PC-3 (cell line): ENCODE data around the gene RASGRP1.

Experiments
- CTCF ChIP-seq: fragments of 300-600 bp; sonication (generic); conservative IDR thresholded peaks from 2 replicates; pipeline ENCODE4 v1.5.1; 2017; ENCODE audit warnings: antibody characterized with exemption, low read depth, mild to moderate bottlenecking, low read length
- EZH2 ChIP-seq: fragments of 300-600 bp; sonication (generic); IDR thresholded peaks from one replicate; pipeline ENCODE4 v1.6.1; 2017; ENCODE audit warnings: antibody characterized with exemption, mild to moderate bottlenecking, low read length; ENCODE audit not compliant: unreplicated experiment
- EZH2phosphoT487 ChIP-seq: fragments of 300-600 bp; sonication (generic); IDR thresholded peaks from 2 replicates; pipeline ENCODE4 v1.6.1; 2018; ENCODE audit warnings: mild to moderate bottlenecking, antibody characterized with exemption, low read length, borderline replicate concordance

DNA sequence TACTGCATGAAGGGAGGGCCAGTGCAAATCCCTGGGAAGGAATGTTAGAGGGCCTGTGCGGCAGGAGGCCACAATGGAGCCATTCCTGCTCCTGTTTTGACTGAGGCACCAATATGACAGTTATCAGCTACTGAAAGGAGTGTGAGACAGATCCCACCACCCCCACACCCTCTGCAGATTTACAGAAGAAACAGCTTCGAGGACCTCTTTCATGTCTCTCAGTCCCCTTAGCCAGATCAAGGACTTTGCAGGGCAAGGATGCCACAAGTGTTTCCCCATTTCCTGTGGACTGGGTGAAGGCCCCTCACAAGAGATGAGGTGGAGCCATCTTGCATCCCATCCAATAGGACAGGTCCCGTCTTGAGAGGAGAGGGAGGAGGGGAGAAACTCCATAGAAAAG lies 48.5 kb upstream of the RASGRP1 start:
- TF ChIP-seq CTCF: no peak
- TF ChIP-seq EZH2: no peak
- no peak for TF ChIP-seq EZH2phosphoT487
